ENCODE data around the gene ZG16B. TPM values are rescaled to one million over a fixed set of nuclear protein-coding genes. Genes with fewer than 3 reads are reported as not detected.

The ZG16B gene
- total RNA-seq, 2 donors from 2014 or later, result 37.1 to 268 TPM

GRCh38 chr16:2828876-2829430 lies 1.1 kb upstream of the ZG16B start:
- WGBS, result 85% methylated on average over 17 of the region's 17 CpGs
- H3K27me3 ChIP-seq (replicated peaks; ENCODE audit: insufficient read depth), result no peaks in the 10 kb centered on the region

DNA sequence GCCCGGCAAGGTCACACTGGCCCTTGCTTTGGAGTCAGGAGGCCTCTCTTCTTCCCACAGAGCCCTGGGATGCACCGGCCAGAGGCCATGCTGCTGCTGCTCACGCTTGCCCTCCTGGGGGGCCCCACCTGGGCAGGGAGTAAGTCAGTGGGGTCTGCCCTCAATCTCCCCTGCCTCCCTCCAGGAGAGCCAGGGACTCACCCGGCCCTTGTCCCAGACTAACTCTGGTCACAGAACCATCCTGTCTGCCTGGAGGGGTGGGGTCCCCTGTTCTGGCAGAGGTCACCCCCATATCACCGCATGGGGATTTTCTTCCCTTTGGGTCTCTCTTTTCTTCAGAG lies 222 bp downstream of the ZG16B start:
- no peaks in the 10 kb centered on the region for H3K27me3 ChIP-seq (replicated peaks; ENCODE audit: insufficient read depth)
- peak overlapping the region; percentile 25 to 29 for H3K4me3 ChIP-seq
- H3K9me3 ChIP-seq, result no peaks in the 10 kb centered on the region
- intact Hi-C loops (cut with DNase I), result no loop called here
- peak overlapping the region; percentile 84 to 92 for H3K27ac ChIP-seq
- WGBS, result 73% methylated on average over 5 of the region's 5 CpGs
- TF ChIP-seq, protein P1, sequence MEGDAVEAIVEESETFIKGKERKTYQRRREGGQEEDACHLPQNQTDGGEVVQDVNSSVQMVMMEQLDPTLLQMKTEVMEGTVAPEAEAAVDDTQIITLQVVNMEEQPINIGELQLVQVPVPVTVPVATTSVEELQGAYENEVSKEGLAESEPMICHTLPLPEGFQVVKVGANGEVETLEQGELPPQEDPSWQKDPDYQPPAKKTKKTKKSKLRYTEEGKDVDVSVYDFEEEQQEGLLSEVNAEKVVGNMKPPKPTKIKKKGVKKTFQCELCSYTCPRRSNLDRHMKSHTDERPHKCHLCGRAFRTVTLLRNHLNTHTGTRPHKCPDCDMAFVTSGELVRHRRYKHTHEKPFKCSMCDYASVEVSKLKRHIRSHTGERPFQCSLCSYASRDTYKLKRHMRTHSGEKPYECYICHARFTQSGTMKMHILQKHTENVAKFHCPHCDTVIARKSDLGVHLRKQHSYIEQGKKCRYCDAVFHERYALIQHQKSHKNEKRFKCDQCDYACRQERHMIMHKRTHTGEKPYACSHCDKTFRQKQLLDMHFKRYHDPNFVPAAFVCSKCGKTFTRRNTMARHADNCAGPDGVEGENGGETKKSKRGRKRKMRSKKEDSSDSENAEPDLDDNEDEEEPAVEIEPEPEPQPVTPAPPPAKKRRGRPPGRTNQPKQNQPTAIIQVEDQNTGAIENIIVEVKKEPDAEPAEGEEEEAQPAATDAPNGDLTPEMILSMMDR (IDR thresholded peaks at IDR 0.05), result no peak
- TF ChIP-seq POLR2A (IDR thresholded peaks at IDR 0.05) (no peak), POLR2AphosphoS5 (IDR thresholded peaks at IDR 0.05) (no peak)
- DNase-seq (ENCODE audit: low spot score), result no peak
- peaks cover 6% of the 10 kb centered on the region for H3K4me1 ChIP-seq (replicated peaks)
- H3K36me3 ChIP-seq, result no peaks in the 10 kb centered on the region

More at GRCh38 chr16:2828876-2829430, 1.1 kb upstream of the ZG16B start:
- H3K27ac ChIP-seq, result peak overlapping the region; percentile 84 to 92
- H3K4me1 ChIP-seq (replicated peaks), result peaks cover 6% of the 10 kb centered on the region
- DNase-seq (ENCODE audit: low spot score), result no peak
- TF ChIP-seq POLR2AphosphoS5 (IDR thresholded peaks at IDR 0.05), result no peak
- TF ChIP-seq, protein P1 (IDR thresholded peaks at IDR 0.05), result no peak
- TF ChIP-seq POLR2A (IDR thresholded peaks at IDR 0.05), result no peak
- intact Hi-C loops (cut with DNase I), result no loop called here
- H3K36me3 ChIP-seq, result no peaks in the 10 kb centered on the region
- H3K4me3 ChIP-seq, result no peak overlapping the region
- no peaks in the 10 kb centered on the region for H3K9me3 ChIP-seq

DNA sequence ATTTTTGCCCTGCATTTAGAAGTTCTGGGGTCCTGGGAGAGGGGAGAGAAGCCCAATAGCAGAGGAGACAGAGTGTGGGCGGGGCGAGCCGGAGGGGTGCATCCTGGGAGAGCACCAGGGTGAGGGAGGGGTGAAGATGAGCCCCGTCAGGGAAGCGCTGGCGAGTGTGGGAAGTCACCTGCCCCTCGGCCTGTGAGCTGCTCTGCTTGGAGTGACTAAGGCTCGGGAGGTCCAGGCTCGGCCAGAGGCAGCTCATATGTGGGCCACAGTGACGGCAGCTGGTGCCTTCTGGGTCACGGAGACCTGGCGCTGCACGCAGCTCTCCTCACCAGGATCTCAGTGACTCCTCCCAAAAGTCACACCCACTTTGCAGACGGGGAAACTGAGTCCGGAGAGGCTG lies 1.1 kb downstream of the ZG16B start:
- TF ChIP-seq, protein P1 (IDR thresholded peaks at IDR 0.05), result no peak
- TF ChIP-seq POLR2AphosphoS5 (IDR thresholded peaks at IDR 0.05) (no peak), POLR2A (IDR thresholded peaks at IDR 0.05) (no peak)
- Histone ChIP-seq H3K27me3 (replicated peaks; ENCODE audit: insufficient read depth) (no peaks in the 10 kb centered on the region), H3K27ac (peak overlapping the region; percentile 84 to 92), H3K4me3 (no peak overlapping the region), H3K4me1 (replicated peaks) (peaks cover 6% of the 10 kb centered on the region), H3K9me3 (no peaks in the 10 kb centered on the region), H3K36me3 (no peaks in the 10 kb centered on the region)
- DNase-seq (ENCODE audit: low spot score), result no peak
- intact Hi-C loops (cut with DNase I), result no loop called here
- WGBS, result 81% methylated on average over 15 of the region's 15 CpGs

GRCh38 chr16:2833776-2834175 lies 3.7 kb downstream of the ZG16B start:
- H3K9me3 ChIP-seq, result no peaks in the 10 kb centered on the region
- H3K27me3 ChIP-seq (replicated peaks; ENCODE audit: insufficient read depth), result no peaks in the 10 kb centered on the region
- intact Hi-C loops (cut with DNase I), result no loop called here
- peaks cover 6% of the 10 kb centered on the region for H3K4me1 ChIP-seq (replicated peaks)
- TF ChIP-seq POLR2A (IDR thresholded peaks at IDR 0.05), result no peak
- TF ChIP-seq, protein P1 (IDR thresholded peaks at IDR 0.05), result no peak
- no peak for TF ChIP-seq POLR2AphosphoS5 (IDR thresholded peaks at IDR 0.05)
- no peak overlapping the region for H3K4me3 ChIP-seq
- H3K27ac ChIP-seq, result no peak overlapping the region
- H3K36me3 ChIP-seq, result no peaks in the 10 kb centered on the region
- 73% methylated on average over 7 of the region's 7 CpGs for WGBS
- DNase-seq (ENCODE audit: low spot score), result no peak

GRCh38 chr16:2834968-2835367 lies 4.9 kb downstream of the ZG16B start:
- Histone ChIP-seq H3K36me3 (no peaks in the 10 kb centered on the region), H3K4me1 (replicated peaks) (no peaks in the 10 kb centered on the region), H3K4me3 (no peak overlapping the region), H3K27me3 (replicated peaks; ENCODE audit: insufficient read depth) (no peaks in the 10 kb centered on the region), H3K9me3 (no peaks in the 10 kb centered on the region), H3K27ac (peak overlapping the region; percentile 46 to 65)
- TF ChIP-seq, protein P1 (IDR thresholded peaks at IDR 0.05), result no peak
- TF ChIP-seq POLR2AphosphoS5 (IDR thresholded peaks at IDR 0.05) (no peak), POLR2A (IDR thresholded peaks at IDR 0.05) (no peak)
- intact Hi-C loops (cut with DNase I), result no loop called here
- no peak for DNase-seq (ENCODE audit: low spot score)
- WGBS, result 87% methylated on average over 3 of the region's 3 CpGs

Measured in prostate gland (tissue), 2 donors.